GM12878 (cell line): ENCODE results near the gene CACNA1D. TPM values are rescaled to one million over a fixed set of nuclear protein-coding genes. Genes with fewer than 3 reads are reported as not detected.

Source experiments
- ATAC-seq: fragments of 200-7000 bp; cut with Tn5 transposase; 3 replicates; pipeline ENCODE4 v1.9.1; 2020; ENCODE audit warnings: mild to moderate bottlenecking, moderate library complexity
- BruUV-seq: library from RNA; stranded (reverse); fragments of 400-500 nt; replicated peaks from 2 replicates; lab custom pipeline; 2021; lab: Mats Ljungman, UMichigan
- CTCF ChIA-PET: fragments of 300-600 bp; sonication (Branson Sonifier 250); formaldehyde crosslinking; extraction: SDS; loops from one replicate; lab custom pipeline; 2021; ENCODE audit warnings: inconsistent platforms; lab: Yijun Ruan, JAX
- POLR2A ChIA-PET: fragments of 350-600 bp; formaldehyde crosslinking; extraction: SDS; loops from one replicate; lab custom pipeline; 2021; ENCODE audit warnings: inconsistent platforms; lab: Charles Lee
- RAD21 ChIA-PET: fragments of 300-600 bp; sonication (Branson Sonifier 250); formaldehyde crosslinking; loops from one replicate; lab custom pipeline; 2023; ENCODE audit warnings: antibody characterized with exemption; ENCODE audit not compliant: unreplicated experiment; lab: Charles Lee
- SMC1A ChIA-PET: fragments of 300-600 bp; sonication (Branson Sonifier 250); formaldehyde crosslinking; loops from one replicate; lab custom pipeline; 2023; ENCODE audit not compliant: unreplicated experiment, uncharacterized antibody; lab: Charles Lee
- DNase-seq: peaks from one replicate; pipeline ENCODE4 v3.0.0-alpha.2; 2011; ENCODE audit warnings: low read depth, low spot score
- FAIRE-seq: peaks from 3 replicates; lab custom pipeline; 2011; peaks lifted over from hg19 to GRCh38; lab: Jason Lieb, UNC
- H2AFZ ChIP-seq: 2 replicates; pipeline ENCODE4 v1.6.0; 2011; ENCODE audit warnings: low read depth, low read length, control low read depth; ENCODE audit not compliant: control insufficient read depth
- H3K27ac ChIP-seq: 2 replicates; pipeline ENCODE4 v1.5.1; 2011; ENCODE audit warnings: control low read depth; ENCODE audit not compliant: control insufficient read depth, insufficient read depth
- H3K27me3 ChIP-seq, 2 experiments: replicated peaks in 1 of 2; 2 replicates each; pipeline versions ENCODE4 v1.6.0 to v1.6.1; 2011; ENCODE audit warnings: low read length in 1 of 2; ENCODE audit not compliant: control insufficient read depth in 2 of 2, insufficient read depth in 2 of 2
- H3K36me3 ChIP-seq, 2 experiments: 2 replicates each; pipeline ENCODE4 v1.5.1; 2011; ENCODE audit warnings: low read length in 1 of 2; ENCODE audit not compliant: control insufficient read depth in 2 of 2, insufficient read depth in 2 of 2
- H3K4me1 ChIP-seq: 2 replicates; pipeline ENCODE4 v1.6.1; 2011; ENCODE audit warnings: mild to moderate bottlenecking, low read length, moderate library complexity, mixed read lengths; ENCODE audit not compliant: control insufficient read depth, insufficient read depth
- H3K4me2 ChIP-seq: 2 replicates; pipeline ENCODE4 v1.6.0; 2011; ENCODE audit warnings: control low read depth; ENCODE audit not compliant: control insufficient read depth, insufficient read depth
- H3K4me3 ChIP-seq: fragments of 200-600 bp; sonication (generic); 2 replicates; pipeline ENCODE4 v1.5.1; 2016
- H3K79me2 ChIP-seq: 2 replicates; pipeline ENCODE4 v1.6.0; 2011; ENCODE audit warnings: low read length; ENCODE audit not compliant: control insufficient read depth, insufficient read depth
- H3K9ac ChIP-seq: 2 replicates; pipeline ENCODE4 v1.8.0; 2011; ENCODE audit warnings: low read length, control low read depth, mixed read lengths; ENCODE audit not compliant: control insufficient read depth, insufficient read depth
- H3K9me3 ChIP-seq: replicated peaks from 3 replicates; pipeline ENCODE4 v1.5.1; 2011; ENCODE audit warnings: mild to moderate bottlenecking, low read length; ENCODE audit not compliant: control insufficient read depth, insufficient read depth
- H4K20me1 ChIP-seq: 2 replicates; pipeline ENCODE4 v1.6.0; 2011; ENCODE audit not compliant: control insufficient read depth, insufficient read depth
- EP300 ChIP-seq, 2 experiments: fragments of 150-350 bp in 1 of 2; IDR thresholded peaks; 2 replicates each; pipeline ENCODE4 v1.6.1; 2011 to 2012; ENCODE audit warnings: low read depth in 2 of 2, low read length in 2 of 2, borderline replicate concordance in 1 of 2, improper control_type of control experiment in 1 of 2, inconsistent platforms in 1 of 2; ENCODE audit not compliant: control insufficient read depth in 1 of 2
- HDGF ChIP-seq: fragments of 450-650 bp; IDR thresholded peaks from 2 replicates; pipeline ENCODE4 v1.6.1; 2016; ENCODE audit warnings: antibody characterized with exemption
- SIX5 ChIP-seq: IDR thresholded peaks from 2 replicates; pipeline ENCODE4 v1.6.1; 2011; ENCODE audit warnings: mild to moderate bottlenecking, low read depth, low read length, moderate library complexity; ENCODE audit not compliant: severe bottlenecking
- SMC3 ChIP-seq: IDR thresholded peaks from 2 replicates; pipeline ENCODE4 v1.6.1; 2011; ENCODE audit warnings: low read length, improper control_type of control experiment, borderline replicate concordance
- TAF1 ChIP-seq: IDR thresholded peaks from 2 replicates; pipeline ENCODE4 v1.6.1; 2011; ENCODE audit warnings: mild to moderate bottlenecking, low read depth, low read length, borderline replicate concordance
- TCF3 ChIP-seq: IDR thresholded peaks from 2 replicates; pipeline ENCODE4 v1.6.1; 2012; ENCODE audit warnings: low read depth, mild to moderate bottlenecking, low read length, borderline replicate concordance; ENCODE audit not compliant: insufficient read depth
- WGBS: methylation state at CpG from one replicate; pipeline ENCODE4 v1.1.6; 2016; ENCODE audit warnings: low lambda C conversion rate; ENCODE audit not compliant: insufficient replicate concordance, insufficient coverage; ENCODE audit errors: missing lambda C conversion rate; 5-methylcytosine and 5-hydroxymethylcytosine counted together
- in situ Hi-C: fragments of 300-500 bp; cut with MboI; formaldehyde crosslinking; loops from 9 replicates; pipeline ENCODE4 v1.14.3; 2018; ENCODE audit warnings: mixed read lengths
- intact Hi-C: fragments of 100-400 bp; cut with micrococcal nuclease; formaldehyde crosslinking; loops from one replicate; pipeline ENCODE4 v1.14.2; 2022; ENCODE audit not compliant: unreplicated experiment
- polyA plus RNA-seq, 11 experiments: library from polyadenylated mRNA; depleted of rRNA in 4 of 11; unstranded in 6 of 11; stranded (reverse) in 5 of 11; fragments of >200 nt; fragmentation: Nextera tagmentation in 4 of 11; fragmentation: Illumina TruSeq in 1 of 11; extraction: Ambion mirVana in 4 of 11; extraction: Trizol in 1 of 11; gene quantifications; 1 replicate in 1 of 11; 2 replicates in 10 of 11; pipeline versions ENCODE4 v1.2.1 to v1.2.3, GENCODE V29; 2011 to 2016; ENCODE audit warnings: inconsistent platforms in 2 of 11, missing spikeins in 2 of 11, low read depth in 1 of 11
- total RNA-seq, 4 experiments: library from RNA; depleted of rRNA in 3 of 4; stranded (reverse); fragments of >200 nt in 3 of 4; fragmentation: Illumina TruSeq in 1 of 4; extraction: Trizol in 1 of 4; gene quantifications; 2 replicates each; pipeline versions ENCODE4 v1.2.1 to v1.2.3, GENCODE V29; 2013 to 2021
- TF ChIP-seq, protein P1 (sequence below): fragments of 450-650 bp; formaldehyde crosslinking; IDR thresholded peaks from 2 replicates; pipeline ENCODE4 v1.4.0; 2022; ENCODE audit warnings: mild to moderate bottlenecking, moderate library complexity
- TF ChIP-seq, protein P2 (sequence below): fragments of 450-650 bp; IDR thresholded peaks from 2 replicates; pipeline ENCODE4 v1.6.1; 2017; ENCODE audit warnings: borderline replicate concordance
- TF ChIP-seq, protein P3 (sequence below): fragments of 150-350 bp; IDR thresholded peaks from 2 replicates; pipeline ENCODE4 v1.6.1; 2014; ENCODE audit warnings: mild to moderate bottlenecking, low read depth, low read length
- TF ChIP-seq, protein P4 (sequence below): IDR thresholded peaks from 2 replicates; pipeline ENCODE4 v1.6.1; 2012; ENCODE audit warnings: improper control_type of control experiment, low read depth, low read length; ENCODE audit not compliant: insufficient replicate concordance

CACNA1D gene
- total and polyA plus RNA-seq, 10 of the 15 experiments (the other 5 are each of a cell fraction or from before 2014, with no cell fraction given) = 0.21 to 24.4 (median 1.6) TPM

DNA sequence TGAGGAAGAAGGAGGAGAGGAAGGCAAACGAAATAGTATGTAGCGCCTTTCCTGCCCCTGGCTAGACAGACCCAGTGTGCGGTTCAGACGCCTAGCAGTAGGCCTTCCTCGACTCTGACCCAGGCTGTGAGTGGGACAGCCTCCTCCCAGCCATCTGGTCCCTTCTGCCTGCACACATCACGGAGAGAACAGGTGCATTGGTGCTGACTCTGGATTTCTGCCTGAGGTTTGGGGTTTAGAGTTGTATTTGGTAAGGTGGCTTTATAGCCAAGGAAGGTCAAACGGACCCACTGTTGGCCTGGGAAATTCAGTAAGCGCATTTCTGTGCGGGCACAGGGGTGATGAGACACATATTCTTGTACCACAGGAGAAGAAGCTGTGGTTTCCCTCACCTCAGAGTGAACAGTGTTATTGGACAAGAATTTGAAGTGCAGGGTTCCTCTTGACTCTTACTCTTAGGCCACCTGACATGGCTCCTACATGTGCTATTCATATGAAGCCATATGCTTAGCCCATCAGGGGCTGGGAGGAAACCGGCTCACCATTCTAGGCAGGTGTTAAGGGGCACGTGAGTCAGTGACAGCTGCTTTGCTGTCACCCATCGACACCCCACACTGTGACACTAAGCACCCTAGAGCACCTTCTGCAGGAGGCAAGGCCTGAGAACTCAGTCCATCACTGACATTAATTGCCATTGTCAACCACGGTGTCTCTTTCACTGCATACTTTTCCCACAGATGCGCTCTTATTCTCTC is 208.5 kb downstream of the CACNA1D start:
- no peak for ATAC-seq
- FAIRE-seq = no peak
- no peak for TF ChIP-seq TCF3
- TF ChIP-seq EP300 (IDR thresholded peaks at IDR 0.05; ENCODE audit: borderline replicate concordance in 1 of 2, control insufficient read depth in 1 of 2, low read depth in 2 of 2, low read length in 2 of 2) = no peak
- TF ChIP-seq, protein P1, sequence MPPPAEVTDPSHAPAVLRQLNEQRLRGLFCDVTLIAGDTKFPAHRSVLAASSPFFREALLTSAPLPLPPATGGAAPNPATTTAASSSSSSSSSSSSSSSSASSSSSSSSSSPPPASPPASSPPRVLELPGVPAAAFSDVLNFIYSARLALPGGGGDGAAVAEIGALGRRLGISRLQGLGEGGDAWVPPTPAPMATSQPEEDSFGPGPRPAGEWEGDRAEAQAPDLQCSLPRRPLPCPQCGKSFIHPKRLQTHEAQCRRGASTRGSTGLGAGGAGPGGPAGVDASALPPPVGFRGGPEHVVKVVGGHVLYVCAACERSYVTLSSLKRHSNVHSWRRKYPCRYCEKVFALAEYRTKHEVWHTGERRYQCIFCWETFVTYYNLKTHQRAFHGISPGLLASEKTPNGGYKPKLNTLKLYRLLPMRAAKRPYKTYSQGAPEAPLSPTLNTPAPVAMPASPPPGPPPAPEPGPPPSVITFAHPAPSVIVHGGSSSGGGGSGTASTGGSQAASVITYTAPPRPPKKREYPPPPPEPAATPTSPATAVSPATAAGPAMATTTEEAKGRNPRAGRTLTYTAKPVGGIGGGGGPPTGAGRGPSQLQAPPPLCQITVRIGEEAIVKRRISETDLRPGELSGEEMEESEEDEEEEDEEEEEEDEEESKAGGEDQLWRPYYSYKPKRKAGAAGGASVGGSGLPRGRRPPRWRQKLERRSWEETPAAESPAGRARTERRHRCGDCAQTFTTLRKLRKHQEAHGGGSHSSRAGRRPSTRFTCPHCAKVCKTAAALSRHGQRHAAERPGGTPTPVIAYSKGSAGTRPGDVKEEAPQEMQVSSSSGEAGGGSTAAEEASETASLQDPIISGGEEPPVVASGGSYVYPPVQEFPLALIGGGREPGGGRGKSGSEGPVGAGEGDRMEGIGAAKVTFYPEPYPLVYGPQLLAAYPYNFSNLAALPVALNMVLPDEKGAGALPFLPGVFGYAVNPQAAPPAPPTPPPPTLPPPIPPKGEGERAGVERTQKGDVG = no peak
- TF ChIP-seq, protein P2, sequence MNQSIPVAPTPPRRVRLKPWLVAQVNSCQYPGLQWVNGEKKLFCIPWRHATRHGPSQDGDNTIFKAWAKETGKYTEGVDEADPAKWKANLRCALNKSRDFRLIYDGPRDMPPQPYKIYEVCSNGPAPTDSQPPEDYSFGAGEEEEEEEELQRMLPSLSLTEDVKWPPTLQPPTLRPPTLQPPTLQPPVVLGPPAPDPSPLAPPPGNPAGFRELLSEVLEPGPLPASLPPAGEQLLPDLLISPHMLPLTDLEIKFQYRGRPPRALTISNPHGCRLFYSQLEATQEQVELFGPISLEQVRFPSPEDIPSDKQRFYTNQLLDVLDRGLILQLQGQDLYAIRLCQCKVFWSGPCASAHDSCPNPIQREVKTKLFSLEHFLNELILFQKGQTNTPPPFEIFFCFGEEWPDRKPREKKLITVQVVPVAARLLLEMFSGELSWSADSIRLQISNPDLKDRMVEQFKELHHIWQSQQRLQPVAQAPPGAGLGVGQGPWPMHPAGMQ = no peak
- TF ChIP-seq, protein P3, sequence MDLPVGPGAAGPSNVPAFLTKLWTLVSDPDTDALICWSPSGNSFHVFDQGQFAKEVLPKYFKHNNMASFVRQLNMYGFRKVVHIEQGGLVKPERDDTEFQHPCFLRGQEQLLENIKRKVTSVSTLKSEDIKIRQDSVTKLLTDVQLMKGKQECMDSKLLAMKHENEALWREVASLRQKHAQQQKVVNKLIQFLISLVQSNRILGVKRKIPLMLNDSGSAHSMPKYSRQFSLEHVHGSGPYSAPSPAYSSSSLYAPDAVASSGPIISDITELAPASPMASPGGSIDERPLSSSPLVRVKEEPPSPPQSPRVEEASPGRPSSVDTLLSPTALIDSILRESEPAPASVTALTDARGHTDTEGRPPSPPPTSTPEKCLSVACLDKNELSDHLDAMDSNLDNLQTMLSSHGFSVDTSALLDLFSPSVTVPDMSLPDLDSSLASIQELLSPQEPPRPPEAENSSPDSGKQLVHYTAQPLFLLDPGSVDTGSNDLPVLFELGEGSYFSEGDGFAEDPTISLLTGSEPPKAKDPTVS = no peak
- no peak for TF ChIP-seq TAF1
- no peak for TF ChIP-seq HDGF
- TF ChIP-seq SMC3 = no peak
- TF ChIP-seq SIX5 = no peak
- TF ChIP-seq, protein P4, sequence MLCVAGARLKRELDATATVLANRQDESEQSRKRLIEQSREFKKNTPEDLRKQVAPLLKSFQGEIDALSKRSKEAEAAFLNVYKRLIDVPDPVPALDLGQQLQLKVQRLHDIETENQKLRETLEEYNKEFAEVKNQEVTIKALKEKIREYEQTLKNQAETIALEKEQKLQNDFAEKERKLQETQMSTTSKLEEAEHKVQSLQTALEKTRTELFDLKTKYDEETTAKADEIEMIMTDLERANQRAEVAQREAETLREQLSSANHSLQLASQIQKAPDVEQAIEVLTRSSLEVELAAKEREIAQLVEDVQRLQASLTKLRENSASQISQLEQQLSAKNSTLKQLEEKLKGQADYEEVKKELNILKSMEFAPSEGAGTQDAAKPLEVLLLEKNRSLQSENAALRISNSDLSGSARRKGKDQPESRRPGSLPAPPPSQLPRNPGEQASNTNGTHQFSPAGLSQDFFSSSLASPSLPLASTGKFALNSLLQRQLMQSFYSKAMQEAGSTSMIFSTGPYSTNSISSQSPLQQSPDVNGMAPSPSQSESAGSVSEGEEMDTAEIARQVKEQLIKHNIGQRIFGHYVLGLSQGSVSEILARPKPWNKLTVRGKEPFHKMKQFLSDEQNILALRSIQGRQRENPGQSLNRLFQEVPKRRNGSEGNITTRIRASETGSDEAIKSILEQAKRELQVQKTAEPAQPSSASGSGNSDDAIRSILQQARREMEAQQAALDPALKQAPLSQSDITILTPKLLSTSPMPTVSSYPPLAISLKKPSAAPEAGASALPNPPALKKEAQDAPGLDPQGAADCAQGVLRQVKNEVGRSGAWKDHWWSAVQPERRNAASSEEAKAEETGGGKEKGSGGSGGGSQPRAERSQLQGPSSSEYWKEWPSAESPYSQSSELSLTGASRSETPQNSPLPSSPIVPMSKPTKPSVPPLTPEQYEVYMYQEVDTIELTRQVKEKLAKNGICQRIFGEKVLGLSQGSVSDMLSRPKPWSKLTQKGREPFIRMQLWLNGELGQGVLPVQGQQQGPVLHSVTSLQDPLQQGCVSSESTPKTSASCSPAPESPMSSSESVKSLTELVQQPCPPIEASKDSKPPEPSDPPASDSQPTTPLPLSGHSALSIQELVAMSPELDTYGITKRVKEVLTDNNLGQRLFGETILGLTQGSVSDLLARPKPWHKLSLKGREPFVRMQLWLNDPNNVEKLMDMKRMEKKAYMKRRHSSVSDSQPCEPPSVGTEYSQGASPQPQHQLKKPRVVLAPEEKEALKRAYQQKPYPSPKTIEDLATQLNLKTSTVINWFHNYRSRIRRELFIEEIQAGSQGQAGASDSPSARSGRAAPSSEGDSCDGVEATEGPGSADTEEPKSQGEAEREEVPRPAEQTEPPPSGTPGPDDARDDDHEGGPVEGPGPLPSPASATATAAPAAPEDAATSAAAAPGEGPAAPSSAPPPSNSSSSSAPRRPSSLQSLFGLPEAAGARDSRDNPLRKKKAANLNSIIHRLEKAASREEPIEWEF = no peak

More for the DNA sequence above, 208.5 kb downstream of the CACNA1D start:
- Histone ChIP-seq H3K4me1 (no peaks in the 10 kb centered on the region), H3K79me2 (no peaks in the 10 kb centered on the region), H3K27me3 (no peaks in the 10 kb centered on the region), H4K20me1 (no peaks in the 10 kb centered on the region), H3K36me3 (no peaks in the 10 kb centered on the region), H3K4me3 (no peak overlapping the region), H2AFZ (no peak overlapping the region), H3K4me2 (no peak overlapping the region), H3K27ac (no peak overlapping the region), H3K9ac (no peak overlapping the region), H3K9me3 (no peaks in the 10 kb centered on the region)
- in situ Hi-C loops (loop anchor here (5.0 kb wide), 1 partner anchor 326 kb away; no protein-coding TSS in a partner anchor), intact Hi-C loops (loop anchor here (10.0 kb wide), 1 partner anchor 98 kb away; no protein-coding TSS in a partner anchor)
- CTCF ChIA-PET = interaction anchor here (3.4 to 12.1 kb wide), 2 partner anchors 34 to 328 kb away, joined by 10 to 113 read pairs; no protein-coding TSS in a partner anchor
- BruUV-seq = no TSS peak
- DNase-seq = no peak
- POLR2A ChIA-PET = no interaction called here
- RAD21 ChIA-PET = no interaction called here
- WGBS = 49% methylated on average over 14 of the region's 14 CpGs
- SMC1A ChIA-PET = no interaction called here
